Epithelial cell of prostate (primary cell): Measurements from ENCODE around the gene ZNF563.

ENCODE experiments used
- DNase-seq: peaks from one replicate; pipeline ENCODE4 v3.0.0-alpha.2; 2011; ENCODE audit warnings: low read depth, low spot score
- H3K27ac ChIP-seq: fragments of 450-650 bp; 2 replicates; pipeline ENCODE4 v1.5.1; 2017; ENCODE audit warnings: mild to moderate bottlenecking

ZNF563 gene

DNA sequence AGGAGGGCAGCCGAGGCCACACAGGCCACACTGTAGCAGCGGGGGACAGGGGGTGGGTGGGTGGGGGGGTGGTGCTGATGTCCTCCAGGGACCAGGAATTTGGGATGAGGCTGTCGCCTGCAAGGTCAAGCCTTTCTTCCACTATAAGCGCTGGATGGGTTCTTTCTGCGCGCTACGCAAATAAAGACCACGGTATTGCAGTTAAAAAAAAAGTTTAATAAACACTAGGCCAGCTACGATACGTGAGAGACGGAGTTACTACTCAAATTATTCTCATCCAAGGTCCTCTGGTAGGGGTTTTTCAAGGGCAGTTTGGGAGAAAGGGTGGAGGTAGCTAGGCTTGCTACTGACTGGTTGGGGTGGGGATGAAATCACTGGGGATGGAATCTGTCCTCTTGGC, 38.2 kb downstream of the ZNF563 start:
- no peak for DNase-seq
- peak overlapping the region; percentile 69 for H3K27ac ChIP-seq

- peak; percentile 77 for DNase-seq
- H3K27ac ChIP-seq: peak within 1 kb of the TSS; percentile 69
Measured at GRCh38 chr19:12294249-12295158, 38.9 kb downstream of the ZNF563 start, which contains the start of gene ZNF44. Gene ZNF44, minus strand, starts transcription at chr19:12294883. Its CDS starts 189 bp downstream, at chr19:12294694.

DNA sequence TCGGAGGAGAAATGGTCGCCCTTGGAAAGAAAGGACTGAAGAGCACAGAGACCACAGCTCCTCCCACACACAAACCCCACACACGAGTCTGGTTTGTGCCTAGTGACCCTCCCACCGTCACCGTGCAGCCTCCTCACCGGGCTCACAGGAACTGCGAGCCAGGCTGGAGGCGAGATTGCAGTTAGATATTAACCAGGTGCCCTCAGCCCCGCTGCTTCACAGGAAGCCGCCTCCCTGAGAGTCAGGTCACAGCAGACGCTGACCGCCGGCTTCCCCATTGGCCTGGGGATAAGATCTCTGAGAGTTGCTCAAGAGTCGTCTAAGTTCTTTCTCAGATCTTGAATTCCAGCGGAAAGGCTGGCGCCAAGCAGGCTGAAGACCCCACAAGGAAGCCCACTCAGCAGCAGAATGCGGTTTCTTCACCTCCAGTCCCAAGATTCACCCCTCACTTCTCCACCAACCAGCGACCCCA, 39.6 kb downstream of the ZNF563 start:
- DNase-seq: peak; percentile 14
- H3K27ac ChIP-seq: peak overlapping the region; percentile 69

DNA sequence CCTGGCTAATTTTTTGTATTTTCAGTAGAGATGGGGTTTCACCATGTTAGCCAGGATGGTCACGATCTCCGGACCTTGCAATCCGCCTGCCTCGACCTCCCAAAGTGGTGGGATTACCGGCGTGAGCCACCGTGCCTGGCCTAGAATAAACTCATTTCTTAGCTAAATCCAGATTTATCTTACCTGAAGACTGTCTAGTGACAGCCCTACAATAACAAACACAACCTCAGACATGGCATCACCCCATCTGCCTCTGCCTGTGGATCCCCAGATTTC, 43.7 kb downstream of the ZNF563 start:
- peak overlapping the region; percentile 76 for H3K27ac ChIP-seq
- no peak for DNase-seq

DNA sequence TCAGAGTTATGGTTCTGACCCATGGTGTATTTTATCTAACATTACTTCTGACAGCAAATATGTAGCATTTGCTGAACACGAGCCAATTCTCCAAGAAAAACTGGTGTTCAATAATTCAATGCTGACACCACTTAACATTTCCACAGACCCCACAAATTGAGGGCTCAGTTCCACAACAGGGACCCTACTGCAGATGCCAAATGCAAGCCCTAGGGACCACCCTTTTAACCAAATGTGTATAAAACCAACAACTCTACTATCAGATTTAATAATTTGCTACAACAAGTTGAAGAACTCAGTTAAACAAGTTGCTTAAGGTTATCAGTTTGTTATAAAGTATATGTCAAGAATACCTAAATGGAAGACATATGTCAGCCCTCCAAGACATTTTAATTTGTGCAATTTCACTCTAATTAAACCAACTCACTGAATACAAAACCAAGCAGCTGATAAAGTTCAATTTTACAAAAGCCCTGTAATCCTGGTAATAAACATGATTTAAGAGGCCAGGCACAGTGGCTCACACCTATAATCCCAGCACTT, 45.4 kb downstream of the ZNF563 start:
- no peak for DNase-seq
- H3K27ac ChIP-seq: no peak overlapping the region

- DNase-seq: no peak
- no peak overlapping the region for H3K27ac ChIP-seq
Measured at GRCh38 chr19:12284631-12285030, 48.8 kb downstream of the ZNF563 start.

GRCh38 chr19:12284226-12284625, 49.2 kb downstream of the ZNF563 start:
- DNase-seq: no peak
- H3K27ac ChIP-seq: no peak overlapping the region

DNA sequence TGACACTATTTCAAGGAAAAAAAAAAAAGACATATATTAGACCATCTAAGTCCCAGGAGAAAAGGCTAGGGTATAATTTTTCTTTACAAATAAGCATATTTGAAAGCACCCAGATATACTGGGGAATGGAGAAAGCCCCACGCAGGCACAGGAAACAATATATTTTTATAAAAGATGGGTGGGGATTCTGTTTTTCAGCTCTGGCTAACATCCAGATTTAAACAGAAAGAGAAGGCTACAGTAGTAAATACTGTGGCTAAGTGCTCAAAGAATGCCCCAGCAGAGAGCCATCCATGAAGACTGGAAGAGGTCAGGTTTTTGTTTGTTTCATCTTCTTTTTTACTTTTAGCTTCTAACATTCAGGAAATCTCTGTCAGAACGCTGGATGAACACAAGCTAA, 54.7 kb downstream of the ZNF563 start:
- no peak overlapping the region for H3K27ac ChIP-seq
- no peak for DNase-seq

GRCh38 chr19:12272980-12273901, 60.2 kb downstream of the ZNF563 start:
- H3K27ac ChIP-seq: no peak overlapping the region
- DNase-seq: no peak

- no peak for DNase-seq
- no peak overlapping the region for H3K27ac ChIP-seq
Measured at GRCh38 chr19:12272386-12272785, 61.0 kb downstream of the ZNF563 start.

DNA sequence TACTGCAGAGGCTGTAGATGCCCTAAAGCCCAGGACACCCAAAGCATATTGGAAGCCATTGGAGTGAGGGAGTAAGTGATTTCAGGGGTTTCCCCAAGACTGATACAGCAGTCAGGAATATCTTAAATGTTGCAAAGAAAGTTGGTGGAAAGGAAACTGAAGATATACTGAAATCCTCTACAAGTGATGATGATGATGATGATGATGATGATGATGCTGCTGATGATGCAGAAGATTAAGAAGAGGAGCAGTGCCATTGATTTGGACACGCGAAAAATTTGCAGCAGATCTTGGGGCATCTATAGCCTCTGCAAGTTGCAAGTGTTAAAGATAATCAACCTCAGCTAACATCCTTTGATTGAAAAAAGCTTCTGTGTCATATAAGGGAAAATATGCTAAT, 62.6 kb downstream of the ZNF563 start:
- no peak overlapping the region for H3K27ac ChIP-seq
- no peak for DNase-seq
